ENCODE measurements around the gene DSCAML1.

The DSCAML1 gene

GRCh38 chr11:117465236-117465997, 331.6 kb downstream of the DSCAML1 start:
- DNase-seq (ENCODE audit: low read depth, low spot score), result no peak
- H3K4me3 ChIP-seq (ENCODE audit: low read depth, low read length), result no peak overlapping the region
- no peak for TF ChIP-seq CTCF (IDR thresholded peaks at IDR 0.05; ENCODE audit: insufficient read depth, low read length, missing control alignments)
- ChIA-PET POLR2A (no interaction called here), CTCF (no interaction called here)

GRCh38 chr11:117464778-117465177, 332.2 kb downstream of the DSCAML1 start:
- CTCF ChIA-PET, result no interaction called here
- TF ChIP-seq CTCF (IDR thresholded peaks at IDR 0.05; ENCODE audit: insufficient read depth, low read length, missing control alignments), result no peak
- POLR2A ChIA-PET, result no interaction called here
- no peak for DNase-seq (ENCODE audit: low read depth, low spot score)
- no peak overlapping the region for H3K4me3 ChIP-seq (ENCODE audit: low read depth, low read length)

- ChIA-PET POLR2A (no interaction called here), CTCF (interaction anchor here (1.4 kb wide), 1 partner anchor 36 kb away, joined by 5 read pairs; no protein-coding TSS in a partner anchor)
- no peak for DNase-seq (ENCODE audit: low read depth, low spot score)
- TF ChIP-seq CTCF (IDR thresholded peaks at IDR 0.05; ENCODE audit: insufficient read depth, low read length, missing control alignments), result no peak
- H3K4me3 ChIP-seq (ENCODE audit: low read depth, low read length), result no peak overlapping the region
Measured at GRCh38 chr11:117462864-117463247, 334.2 kb downstream of the DSCAML1 start.

GRCh38 chr11:117462183-117462863, 334.7 kb downstream of the DSCAML1 start:
- ChIA-PET CTCF (interaction anchor here (1.4 kb wide), 1 partner anchor 36 kb away, joined by 5 read pairs; no protein-coding TSS in a partner anchor), POLR2A (no interaction called here)
- H3K4me3 ChIP-seq (ENCODE audit: low read depth, low read length), result no peak overlapping the region
- no peak for DNase-seq (ENCODE audit: low read depth, low spot score)
- TF ChIP-seq CTCF (IDR thresholded peaks at IDR 0.05; ENCODE audit: insufficient read depth, low read length, missing control alignments), result no peak

GRCh38 chr11:117461396-117462182, 335.4 kb downstream of the DSCAML1 start:
- CTCF ChIA-PET, result interaction anchor here (1.4 kb wide), 1 partner anchor 35 kb away, joined by 5 read pairs; no protein-coding TSS in a partner anchor
- H3K4me3 ChIP-seq (ENCODE audit: low read depth, low read length), result no peak overlapping the region
- TF ChIP-seq CTCF (IDR thresholded peaks at IDR 0.05; ENCODE audit: insufficient read depth, low read length, missing control alignments), result no peak
- no peak for DNase-seq (ENCODE audit: low read depth, low spot score)
- POLR2A ChIA-PET, result no interaction called here

GRCh38 chr11:117459979-117460300, 337.1 kb downstream of the DSCAML1 start:
- ChIA-PET CTCF (no interaction called here), POLR2A (no interaction called here)
- H3K4me3 ChIP-seq (ENCODE audit: low read depth, low read length), result no peak overlapping the region
- DNase-seq (ENCODE audit: low read depth, low spot score), result no peak
- TF ChIP-seq CTCF (IDR thresholded peaks at IDR 0.05; ENCODE audit: insufficient read depth, low read length, missing control alignments), result no peak
